Esophagus squamous epithelium (tissue), 4 donors: Measurements from ENCODE around the gene ZNF488.

Experiments used
- CTCF ChIP-seq, 6 experiments: fragments of 450-650 bp in 4 of 6; fragments of 200-600 bp in 2 of 6; sonication (generic) in 2 of 6; IDR thresholded peaks; one replicate each; pipeline ENCODE4 v1.5.1; 2016 to 2019; ENCODE audit warnings: antibody characterized with exemption in 6 of 6, mild to moderate bottlenecking in 4 of 6, moderate library complexity in 4 of 6
- POLR2A ChIP-seq, 4 donors: fragments of 450-650 bp; IDR thresholded peaks; one replicate each; pipeline ENCODE4 v1.6.1; 2017; ENCODE audit warnings: antibody characterized with exemption in 4 of 4, mild to moderate bottlenecking in 4 of 4, moderate library complexity in 3 of 4

DNA sequence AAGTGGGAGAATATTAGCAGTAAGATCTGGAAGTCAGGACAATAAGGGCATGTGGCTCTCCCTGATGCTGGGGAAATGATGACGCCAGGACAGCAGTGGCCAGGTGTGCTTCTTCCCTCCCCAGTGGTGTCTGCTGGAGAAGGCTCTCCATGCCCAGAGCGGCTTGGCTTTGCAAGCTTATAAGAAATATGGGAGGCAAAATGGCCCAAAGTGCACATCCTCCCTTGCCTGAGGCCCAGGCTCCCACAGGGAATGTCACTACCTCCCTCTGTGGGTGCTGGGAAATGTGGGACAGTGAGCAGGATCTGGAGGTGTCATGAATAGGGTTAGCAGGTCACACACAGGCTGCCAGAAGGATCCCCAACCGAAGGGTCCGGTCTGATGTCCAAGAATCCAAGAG, 17.1 kb upstream of the ZNF488 start:
- no peak for TF ChIP-seq CTCF (IDR thresholded peaks at IDR 0.05)
- no peak for TF ChIP-seq POLR2A (IDR thresholded peaks at IDR 0.05)
